GM12878 (cell line): ENCODE measurements around the gene COL18A1.

Experiments used
- ATF7 ChIP-seq: fragments of 450-650 bp; IDR thresholded peaks from 2 replicates; pipeline ENCODE4 v1.6.1; 2016; ENCODE audit warnings: low read depth, mild to moderate bottlenecking
- MEF2B ChIP-seq: fragments of 450-650 bp; IDR thresholded peaks from 2 replicates; pipeline ENCODE4 v1.6.1; 2018; ENCODE audit warnings: mild to moderate bottlenecking, moderate library complexity; ENCODE audit not compliant: partially characterized antibody, poor library complexity, severe bottlenecking
- POLR2AphosphoS5 ChIP-seq: IDR thresholded peaks from 2 replicates; pipeline ENCODE4 v1.6.1; 2011; ENCODE audit warnings: mild to moderate bottlenecking, low read length, inconsistent platforms
- RAD21 ChIP-seq: IDR thresholded peaks from 2 replicates; pipeline ENCODE4 v1.6.1; 2011; ENCODE audit warnings: mild to moderate bottlenecking, low read depth, low read length, moderate library complexity; ENCODE audit not compliant: insufficient read depth
- RCOR1 ChIP-seq: conservative IDR thresholded peaks from 2 replicates; pipeline ENCODE4 v1.6.1; 2012; ENCODE audit warnings: low read depth, low read length, improper control_type of control experiment
- SREBF2 ChIP-seq: IDR thresholded peaks from 2 replicates; pipeline ENCODE4 v1.6.1; 2012; ENCODE audit warnings: mild to moderate bottlenecking, low read length
- TCF3 ChIP-seq: IDR thresholded peaks from 2 replicates; pipeline ENCODE4 v1.6.1; 2012; ENCODE audit warnings: low read depth, mild to moderate bottlenecking, low read length, borderline replicate concordance; ENCODE audit not compliant: insufficient read depth
- TF ChIP-seq, protein P1 (sequence below): fragments of 450-650 bp; IDR thresholded peaks from 2 replicates; pipeline ENCODE4 v1.6.1; 2018; ENCODE audit warnings: borderline replicate concordance, mild to moderate bottlenecking; ENCODE audit not compliant: partially characterized antibody
- TF ChIP-seq, protein P2 (sequence below): IDR thresholded peaks from 2 replicates; pipeline ENCODE4 v1.6.1; 2012; ENCODE audit warnings: low read depth, low read length, improper control_type of control experiment
- TF ChIP-seq, protein P3 (sequence below), 3 experiments: IDR thresholded peaks in 2 of 3; conservative IDR thresholded peaks in 1 of 3; 2 replicates each; pipeline ENCODE4 v1.5.1; 2011; ENCODE audit warnings: low read depth in 3 of 3, low read length in 3 of 3, mild to moderate bottlenecking in 3 of 3, control low read depth in 2 of 3, moderate library complexity in 2 of 3, inconsistent platforms in 1 of 3, mixed read lengths in 1 of 3; ENCODE audit not compliant: control insufficient read depth in 2 of 3, insufficient read depth in 1 of 3; ENCODE audit errors: extremely low read depth in 1 of 3

DNA sequence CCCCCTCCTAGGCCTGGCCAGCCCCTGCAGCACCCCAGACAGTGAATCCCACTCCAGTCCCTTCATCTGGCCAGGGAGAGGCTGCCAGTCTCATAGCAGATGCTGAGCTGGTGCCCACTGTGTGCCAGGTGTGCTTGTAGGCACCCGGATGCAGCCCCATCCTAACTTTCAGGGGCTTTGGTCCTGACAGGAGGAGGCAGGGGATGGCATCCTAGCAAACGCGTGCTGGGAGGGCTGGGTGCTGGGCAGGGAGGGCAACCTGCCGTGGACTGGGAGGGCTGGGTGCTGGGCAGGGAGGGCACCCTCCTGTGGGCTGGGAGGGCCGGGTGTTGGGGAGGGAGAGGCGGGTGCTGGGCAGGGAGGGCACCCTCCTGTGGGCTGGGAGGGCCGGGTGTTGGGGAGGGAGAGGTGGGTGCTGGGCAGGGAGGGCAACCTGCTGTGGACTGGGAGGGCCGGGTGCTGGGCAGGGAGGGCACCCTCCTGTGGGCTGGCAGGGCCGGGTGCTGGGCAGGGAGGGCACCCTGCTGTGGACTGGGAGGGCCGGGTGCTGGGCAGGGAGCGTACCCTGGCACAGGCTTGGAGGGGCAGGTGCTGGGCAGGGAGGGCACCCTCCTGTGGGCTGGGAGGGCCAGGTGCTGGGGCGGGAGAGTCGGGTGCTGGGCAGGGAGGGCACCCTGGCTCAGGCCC is 102.0 kb downstream of the COL18A1 start:
- TF ChIP-seq, protein P1, sequence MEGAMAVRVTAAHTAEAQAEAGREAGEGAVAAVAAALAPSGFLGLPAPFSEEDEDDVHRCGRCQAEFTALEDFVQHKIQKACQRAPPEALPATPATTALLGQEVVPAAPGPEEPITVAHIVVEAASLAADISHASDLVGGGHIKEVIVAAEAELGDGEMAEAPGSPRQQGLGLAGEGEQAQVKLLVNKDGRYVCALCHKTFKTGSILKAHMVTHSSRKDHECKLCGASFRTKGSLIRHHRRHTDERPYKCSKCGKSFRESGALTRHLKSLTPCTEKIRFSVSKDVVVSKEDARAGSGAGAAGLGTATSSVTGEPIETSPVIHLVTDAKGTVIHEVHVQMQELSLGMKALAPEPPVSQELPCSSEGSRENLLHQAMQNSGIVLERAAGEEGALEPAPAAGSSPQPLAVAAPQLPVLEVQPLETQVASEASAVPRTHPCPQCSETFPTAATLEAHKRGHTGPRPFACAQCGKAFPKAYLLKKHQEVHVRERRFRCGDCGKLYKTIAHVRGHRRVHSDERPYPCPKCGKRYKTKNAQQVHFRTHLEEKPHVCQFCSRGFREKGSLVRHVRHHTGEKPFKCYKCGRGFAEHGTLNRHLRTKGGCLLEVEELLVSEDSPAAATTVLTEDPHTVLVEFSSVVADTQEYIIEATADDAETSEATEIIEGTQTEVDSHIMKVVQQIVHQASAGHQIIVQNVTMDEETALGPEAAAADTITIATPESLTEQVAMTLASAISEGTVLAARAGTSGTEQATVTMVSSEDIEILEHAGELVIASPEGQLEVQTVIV, result no peak
- TF ChIP-seq MEF2B, result no peak
- TF ChIP-seq SREBF2, result no peak
- no peak for TF ChIP-seq ATF7
- no peak for TF ChIP-seq RAD21
- TF ChIP-seq, protein P2, sequence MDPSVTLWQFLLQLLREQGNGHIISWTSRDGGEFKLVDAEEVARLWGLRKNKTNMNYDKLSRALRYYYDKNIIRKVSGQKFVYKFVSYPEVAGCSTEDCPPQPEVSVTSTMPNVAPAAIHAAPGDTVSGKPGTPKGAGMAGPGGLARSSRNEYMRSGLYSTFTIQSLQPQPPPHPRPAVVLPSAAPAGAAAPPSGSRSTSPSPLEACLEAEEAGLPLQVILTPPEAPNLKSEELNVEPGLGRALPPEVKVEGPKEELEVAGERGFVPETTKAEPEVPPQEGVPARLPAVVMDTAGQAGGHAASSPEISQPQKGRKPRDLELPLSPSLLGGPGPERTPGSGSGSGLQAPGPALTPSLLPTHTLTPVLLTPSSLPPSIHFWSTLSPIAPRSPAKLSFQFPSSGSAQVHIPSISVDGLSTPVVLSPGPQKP, result no peak
- TF ChIP-seq POLR2AphosphoS5, result no peak
- no peak for TF ChIP-seq RCOR1
- TF ChIP-seq TCF3, result no peak
- TF ChIP-seq, protein P3, sequence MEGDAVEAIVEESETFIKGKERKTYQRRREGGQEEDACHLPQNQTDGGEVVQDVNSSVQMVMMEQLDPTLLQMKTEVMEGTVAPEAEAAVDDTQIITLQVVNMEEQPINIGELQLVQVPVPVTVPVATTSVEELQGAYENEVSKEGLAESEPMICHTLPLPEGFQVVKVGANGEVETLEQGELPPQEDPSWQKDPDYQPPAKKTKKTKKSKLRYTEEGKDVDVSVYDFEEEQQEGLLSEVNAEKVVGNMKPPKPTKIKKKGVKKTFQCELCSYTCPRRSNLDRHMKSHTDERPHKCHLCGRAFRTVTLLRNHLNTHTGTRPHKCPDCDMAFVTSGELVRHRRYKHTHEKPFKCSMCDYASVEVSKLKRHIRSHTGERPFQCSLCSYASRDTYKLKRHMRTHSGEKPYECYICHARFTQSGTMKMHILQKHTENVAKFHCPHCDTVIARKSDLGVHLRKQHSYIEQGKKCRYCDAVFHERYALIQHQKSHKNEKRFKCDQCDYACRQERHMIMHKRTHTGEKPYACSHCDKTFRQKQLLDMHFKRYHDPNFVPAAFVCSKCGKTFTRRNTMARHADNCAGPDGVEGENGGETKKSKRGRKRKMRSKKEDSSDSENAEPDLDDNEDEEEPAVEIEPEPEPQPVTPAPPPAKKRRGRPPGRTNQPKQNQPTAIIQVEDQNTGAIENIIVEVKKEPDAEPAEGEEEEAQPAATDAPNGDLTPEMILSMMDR (IDR thresholded peaks at IDR 0.05 in 2 of 3, conservative IDR thresholded peaks at IDR 0.05 in 1 of 3; ENCODE audit: control insufficient read depth in 2 of 3, extremely low read depth in 1 of 3, insufficient read depth in 1 of 3, low read depth in 3 of 3, low read length in 3 of 3), result no peak
